ENCODE data around the gene VDAC2.
A peak's percentile ranks its signal among the peaks of the same experiment; 100 is the strongest.
"Not testable (repeated sequence)": the region's sequence is repeated elsewhere in the genome, so short reads cannot be mapped to it uniquely, and the experiment has no call there.

The VDAC2 gene

DNA sequence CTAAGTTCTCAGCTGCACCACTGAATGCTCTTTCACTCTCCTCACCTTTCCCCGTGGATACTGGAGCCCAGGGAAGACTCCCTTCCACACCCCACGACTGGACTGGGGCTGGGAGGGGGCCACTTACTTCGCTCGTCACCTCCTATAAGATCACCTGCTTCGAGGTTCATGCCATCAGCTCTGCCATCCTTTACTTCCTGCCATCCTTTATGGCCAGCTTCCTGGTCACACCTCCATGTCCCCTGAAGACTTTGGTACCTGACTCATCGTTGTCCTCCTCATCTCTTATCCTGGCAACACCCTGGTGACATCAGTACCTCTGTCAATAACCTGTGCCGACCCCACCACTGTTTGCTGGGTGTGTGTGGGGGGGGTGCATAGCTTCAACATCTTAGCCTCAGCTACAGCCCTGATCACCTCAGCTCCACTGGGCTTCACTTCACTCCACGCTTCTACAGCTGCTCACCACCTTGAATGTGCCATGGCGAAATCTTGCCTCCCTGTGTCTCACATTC lies 8.7 kb upstream of the VDAC2 start:
- no peak for DNase-seq

GRCh38 chr10:75202321-75203045 lies 8.1 kb upstream of the VDAC2 start:
- DNase-seq, result peak; percentile 79

GRCh38 chr10:75203046-75203620 lies 7.5 kb upstream of the VDAC2 start:
- not testable (repeated sequence) for DNase-seq

DNA sequence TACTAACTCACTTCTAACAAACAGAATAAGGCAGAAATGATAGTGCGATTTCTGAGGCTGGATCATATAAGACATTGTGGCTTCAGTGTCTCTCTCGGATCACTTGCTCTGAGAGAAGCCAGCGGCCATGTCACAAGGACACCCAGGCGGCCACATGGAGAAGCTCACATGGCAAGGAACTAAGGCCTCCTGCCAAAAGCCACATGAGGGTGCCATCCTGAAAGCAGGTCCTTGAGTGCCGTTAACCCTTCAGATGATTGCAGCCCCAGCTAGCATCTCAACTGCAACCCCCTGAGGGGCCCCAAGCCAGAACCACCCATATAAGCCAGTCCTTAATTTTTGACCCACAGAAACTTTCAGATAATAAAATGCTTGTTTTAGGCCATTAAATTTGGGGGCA lies 6.9 kb upstream of the VDAC2 start:
- DNase-seq, result no peak

GRCh38 chr10:75205908-75206307 lies 4.7 kb upstream of the VDAC2 start:
- DNase-seq, result no peak

GRCh38 chr10:75206638-75207037 lies 4.0 kb upstream of the VDAC2 start:
- DNase-seq, result not testable (repeated sequence)

GRCh38 chr10:75207079-75207856 lies 3.3 kb upstream of the VDAC2 start:
- no peak for DNase-seq

GRCh38 chr10:75207857-75208144 lies 2.8 kb upstream of the VDAC2 start:
- DNase-seq, result no peak

GRCh38 chr10:75208181-75208580 lies 2.4 kb upstream of the VDAC2 start:
- DNase-seq, result peak; percentile 42

DNA sequence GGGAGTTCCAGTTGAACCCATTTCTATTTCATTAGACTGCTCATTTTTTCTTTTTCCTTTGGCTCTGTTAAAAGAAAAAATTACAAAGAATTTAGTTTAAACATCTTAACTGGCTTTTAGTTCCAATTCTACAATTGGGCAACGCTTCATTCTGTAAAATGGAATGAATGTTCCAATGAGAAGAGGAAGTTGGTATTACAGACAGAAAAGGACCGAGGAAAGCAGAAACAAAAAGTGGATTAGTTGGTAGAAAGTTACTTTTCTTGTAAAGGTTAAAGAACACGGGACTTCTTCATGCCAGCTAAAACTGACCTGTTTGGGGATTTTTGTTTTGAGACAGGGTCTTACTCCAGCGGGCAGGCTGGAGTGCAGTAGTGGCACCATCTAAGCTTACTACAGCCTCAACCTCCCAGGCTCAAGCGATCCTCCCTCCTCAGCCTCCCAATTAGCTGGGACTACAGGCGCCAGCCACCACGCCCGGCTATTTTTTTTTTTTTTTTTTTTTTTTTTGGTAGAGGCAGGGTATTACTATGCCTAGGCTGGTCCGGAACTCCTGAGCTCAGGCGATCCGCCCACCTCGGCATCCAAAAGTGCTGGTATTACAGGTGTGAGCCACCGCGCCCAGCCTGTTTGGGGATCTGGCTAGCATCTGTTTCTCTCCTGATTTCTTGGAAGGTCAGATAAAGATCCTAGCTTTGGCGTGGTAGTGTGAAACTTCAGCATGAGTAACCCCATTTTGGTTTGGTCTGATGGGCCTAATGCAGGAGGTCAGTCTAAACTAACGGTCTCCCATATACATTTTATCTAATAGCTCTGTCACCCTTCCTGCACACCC lies 1.3 kb upstream of the VDAC2 start:
- no peak for DNase-seq

GRCh38 chr10:75209921-75210281 lies 695 bp upstream of the VDAC2 start:
- DNase-seq, result peak; percentile 77

GRCh38 chr10:75211007-75211691 lies 553 bp downstream of the VDAC2 start:
- peak; percentile 55 for DNase-seq

DNA sequence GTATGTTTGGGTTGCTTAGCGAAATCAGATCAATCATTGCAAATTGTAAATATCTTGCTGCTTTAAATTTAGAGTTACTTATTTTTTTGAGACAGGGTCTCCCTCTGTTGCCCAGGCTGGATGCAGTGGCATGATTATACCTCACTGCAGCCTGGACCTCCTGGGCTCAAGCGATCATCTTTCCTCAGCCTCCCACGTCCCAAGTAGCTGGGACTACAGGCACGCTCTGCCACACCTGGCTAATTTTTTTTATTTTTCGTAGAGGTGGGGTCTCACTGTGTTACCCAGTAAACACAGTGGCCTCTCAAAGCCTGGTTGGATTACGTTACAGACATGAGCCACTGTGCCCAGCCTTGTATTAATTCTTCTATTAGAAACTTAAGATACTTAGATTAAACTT lies 1.7 kb downstream of the VDAC2 start:
- no peak for DNase-seq

DNA sequence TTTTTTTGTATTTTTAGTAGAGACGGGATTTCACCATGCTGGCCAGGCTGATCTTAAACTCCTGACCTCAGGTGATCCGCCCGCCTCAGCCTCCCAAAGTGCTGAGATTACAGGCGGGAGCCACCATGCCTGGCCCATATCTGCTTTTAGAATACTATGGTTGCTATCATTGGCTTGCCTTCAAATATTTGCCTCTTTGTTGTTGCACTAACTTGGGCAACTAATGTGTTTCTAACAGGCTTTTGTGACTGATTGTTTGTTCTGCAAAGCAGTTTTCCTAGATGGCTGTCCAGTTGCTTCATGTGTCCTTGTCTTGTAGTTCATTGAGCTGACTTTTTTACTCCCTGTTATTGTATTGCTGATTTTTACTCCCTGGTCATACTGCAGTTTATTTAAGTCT lies 9.7 kb downstream of the VDAC2 start:
- no peak for DNase-seq

GRCh38 chr10:75221492-75221891 lies 10.9 kb downstream of the VDAC2 start:
- DNase-seq, result not testable (repeated sequence)

DNA sequence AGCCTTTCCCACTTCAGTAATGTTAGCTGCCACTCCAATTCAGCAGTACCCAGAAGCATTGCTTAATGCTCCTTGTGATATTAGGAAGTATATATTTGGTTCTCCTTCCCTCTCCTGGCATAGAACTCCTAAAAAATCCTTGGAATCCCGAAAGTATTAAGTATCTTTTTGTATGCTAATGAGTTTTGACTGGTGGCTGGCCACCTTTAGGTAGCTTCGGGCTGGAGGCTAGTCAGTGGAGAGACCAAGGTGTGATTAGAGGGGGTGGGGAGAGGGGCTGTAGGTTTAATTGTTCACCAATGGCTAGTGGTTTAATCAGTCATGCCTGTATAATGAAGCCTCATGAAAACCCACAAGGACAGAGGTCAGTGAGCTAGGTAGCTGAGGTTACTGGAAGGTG lies 12.9 kb downstream of the VDAC2 start:
- no peak for DNase-seq

DNA sequence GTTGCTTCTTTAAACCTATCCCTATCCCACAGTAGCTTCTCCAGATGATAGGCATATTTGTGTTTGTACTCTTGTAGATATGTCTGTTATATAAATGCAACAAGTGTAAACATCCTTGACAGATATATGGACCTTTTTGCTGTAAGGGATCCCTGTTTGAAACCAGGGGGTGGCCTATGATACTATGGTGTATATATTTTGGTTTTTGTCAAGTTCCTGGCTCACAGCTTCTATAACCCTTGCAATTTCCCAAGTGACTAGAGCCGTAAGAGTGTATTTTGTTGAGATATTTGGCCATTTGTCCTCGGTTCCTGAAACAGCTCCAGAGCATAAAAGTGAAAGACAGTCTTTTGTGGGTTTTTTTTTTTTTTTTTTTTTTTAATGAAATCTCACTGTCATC lies 15.5 kb downstream of the VDAC2 start:
- DNase-seq, result no peak

DNA sequence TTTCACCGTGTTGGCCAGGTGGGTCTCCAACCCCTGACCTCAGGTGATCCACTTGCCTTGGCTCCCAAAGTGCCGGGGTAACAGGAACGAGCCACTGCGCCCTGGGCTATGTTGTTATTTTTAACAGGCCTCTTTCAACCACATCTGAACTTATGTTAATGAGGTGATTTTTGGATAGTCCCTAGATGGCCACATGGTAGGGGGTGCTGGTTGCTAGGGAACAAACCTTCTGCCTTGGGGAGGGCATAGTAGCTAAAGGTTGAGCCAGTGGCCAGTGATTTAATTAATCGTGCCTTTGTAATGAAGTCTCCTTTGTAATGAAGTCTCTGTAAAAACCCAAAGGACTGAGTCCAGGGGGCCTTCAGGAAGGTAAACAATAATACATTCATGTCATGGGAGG lies 16.1 kb downstream of the VDAC2 start:
- no peak for DNase-seq

DNA sequence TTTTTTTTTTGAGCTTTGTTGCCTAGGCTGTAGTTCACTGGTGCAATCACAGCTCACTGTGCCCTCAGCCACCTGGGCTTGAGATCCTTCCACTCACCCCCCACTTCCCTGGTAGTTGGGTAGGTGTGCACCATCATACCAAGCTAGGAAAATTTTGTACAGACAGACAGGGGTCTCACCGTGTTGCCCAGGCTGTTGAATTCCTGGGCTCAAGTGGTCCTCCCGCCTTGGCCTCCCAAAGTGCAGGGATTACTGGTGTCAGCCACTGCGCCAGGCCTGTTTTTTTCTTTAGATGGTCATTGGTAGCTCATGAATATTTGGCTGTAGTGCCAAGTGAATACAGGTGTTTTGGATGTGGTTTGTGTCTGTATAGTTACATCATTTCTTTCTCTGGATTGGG lies 17.7 kb downstream of the VDAC2 start:
- DNase-seq, result no peak

DNA sequence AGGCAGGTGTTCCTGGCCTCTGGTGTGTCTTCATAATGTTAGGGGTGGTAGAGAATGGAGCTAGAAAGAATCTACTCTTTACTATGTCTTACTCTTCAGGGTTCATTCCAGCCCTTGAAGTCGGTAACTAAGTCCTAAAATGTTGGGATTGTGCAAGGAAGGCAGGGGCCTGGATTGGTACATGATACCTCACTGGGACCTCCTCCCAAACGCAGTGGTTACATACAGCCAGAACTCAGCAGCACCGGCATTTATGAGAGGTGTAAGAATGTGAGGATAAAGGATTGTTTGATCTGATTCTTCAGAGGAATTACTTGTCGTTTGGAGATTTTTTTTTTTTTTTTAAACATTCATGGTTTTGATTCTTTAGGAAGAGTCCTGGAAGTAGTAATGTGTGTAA lies 18.2 kb downstream of the VDAC2 start:
- DNase-seq, result no peak

- DNase-seq, result peak; percentile 60
These were observed 19.4 kb downstream of the VDAC2 start for GRCh38 chr10:75229971-75230370.

- DNase-seq, result peak; percentile 84
These were observed 20.0 kb downstream of the VDAC2 start for GRCh38 chr10:75230600-75231038.
